ENCODE data around the gene RGS7. TPM values are rescaled to one million over a fixed set of nuclear protein-coding genes. Genes with fewer than 3 reads are reported as not detected.
"Not testable (repeated sequence)": the region's sequence is repeated elsewhere in the genome, so short reads cannot be mapped to it uniquely, and the experiment has no call there.

RGS7 gene
- total RNA-seq, 1 experiment from 2014 or later = 1.5 TPM

GRCh38 chr1:241088075-241088474 lies 268.9 kb downstream of the RGS7 start:
- not testable (repeated sequence) for H3K79me1 ChIP-seq (ENCODE audit: insufficient read depth, low read depth, low read length, poor library complexity, severe bottlenecking); H3K18ac ChIP-seq (ENCODE audit: insufficient read length, low read depth, low read length); H2BK15ac ChIP-seq (ENCODE audit: low read depth, low read length); H4K91ac ChIP-seq (ENCODE audit: insufficient read length, low read depth, low read length); H4K8ac ChIP-seq (replicated peaks; ENCODE audit: insufficient read length, low read depth, low read length); H3K36me3 Mint-ChIP-seq (ENCODE audit: insufficient read depth in 1 of 3, low read depth in 3 of 3); H3K56ac ChIP-seq (ENCODE audit: insufficient read length, low read depth, low read length); H3K23ac ChIP-seq (ENCODE audit: insufficient read length, low read depth, low read length); H2BK120ac ChIP-seq (ENCODE audit: low read depth, low read length, poor library complexity, severe bottlenecking); H3K4me3 Mint-ChIP-seq; H3K9ac ChIP-seq (ENCODE audit: extremely low read depth, insufficient read length, low read length); H2BK20ac ChIP-seq (ENCODE audit: low read depth, low read length, poor library complexity, severe bottlenecking); H4K20me1 ChIP-seq (ENCODE audit: control insufficient read depth, insufficient read depth, insufficient read length); H3K4me2 ChIP-seq (ENCODE audit: insufficient read depth, insufficient read length, low read length); H2AK5ac ChIP-seq (ENCODE audit: insufficient read length, low read length); H2BK5ac ChIP-seq (ENCODE audit: insufficient read length, low read length); H3K27me3 Mint-ChIP-seq (ENCODE audit: low read depth); H3K79me2 ChIP-seq (ENCODE audit: insufficient read depth, low read length); DNase-seq; H3K9me3 ChIP-seq (ENCODE audit: control insufficient read depth, low read depth, low read length); H3T11ph ChIP-seq (ENCODE audit: low read length); H3K4me1 ChIP-seq (ENCODE audit: insufficient read depth, low read length); H3K9me3 Mint-ChIP-seq; H3K4ac ChIP-seq (ENCODE audit: low read depth, low read length); H2AFZ ChIP-seq (ENCODE audit: low read length); H3K14ac ChIP-seq (ENCODE audit: insufficient read depth, low read length); H3K4me1 Mint-ChIP-seq; H2BK12ac ChIP-seq (ENCODE audit: insufficient read length, low read depth, low read length); H3K23me2 ChIP-seq (ENCODE audit: insufficient read length, low read depth, low read length, poor library complexity, severe bottlenecking); H3K27me3 ChIP-seq (ENCODE audit: insufficient read depth, low read length); H4K5ac ChIP-seq (ENCODE audit: insufficient read length, low read depth, low read length); H3K27ac ChIP-seq (ENCODE audit: insufficient read length, low read depth, low read length)
- peak overlapping the region; percentile 3 to 39 (median 10); a peak in 2 of 7 replicates for H3K27ac Mint-ChIP-seq
- WGBS (ENCODE audit: extremely low coverage, insufficient read length, low lambda C conversion rate) = no CpG with 5 or more reads among the region's 2 CpGs
